SK-N-SH treated with all-trans-retinoic acid at 6 μM for 48 hours (cell line): Measurements from ENCODE around the gene MESP2.

Source experiments
- ARNTL ChIP-seq: fragments of 450-650 bp; formaldehyde crosslinking; IDR thresholded peaks from 2 replicates; pipeline ENCODE4 v1.5.0; 2020; ENCODE audit warnings: low read depth, mild to moderate bottlenecking, moderate library complexity, borderline replicate concordance
- CSDC2 ChIP-seq: fragments of 250-450 bp; sonication (Bioruptor Pico); IDR thresholded peaks from 2 replicates; pipeline ENCODE4 v1.5.0; 2020; ENCODE audit warnings: mild to moderate bottlenecking, moderate library complexity
- GLIS3 ChIP-seq: fragments of 250-450 bp; sonication (Bioruptor Pico); IDR thresholded peaks from 2 replicates; pipeline ENCODE4 v1.5.0; 2020; ENCODE audit warnings: mild to moderate bottlenecking, moderate library complexity
- ISL1 ChIP-seq: fragments of 250-450 bp; sonication (Bioruptor Pico); IDR thresholded peaks from 2 replicates; pipeline ENCODE4 v2.1.2; 2022; ENCODE audit warnings: mild to moderate bottlenecking, moderate library complexity
- OSR1 ChIP-seq: fragments of 250-450 bp; sonication (Bioruptor Pico); IDR thresholded peaks from 2 replicates; pipeline ENCODE4 v1.8.0; 2022; ENCODE audit warnings: moderate library complexity, mild to moderate bottlenecking, inconsistent platforms
- TCF4 ChIP-seq: fragments of 250-450 bp; sonication (Bioruptor Pico); IDR thresholded peaks from 2 replicates; pipeline ENCODE4 v1.8.0; 2021; ENCODE audit warnings: mild to moderate bottlenecking, moderate library complexity, borderline replicate concordance
- TOX ChIP-seq: fragments of 250-450 bp; sonication (Bioruptor Pico); IDR thresholded peaks from 2 replicates; pipeline ENCODE4 v1.8.0; 2021; ENCODE audit warnings: mild to moderate bottlenecking, moderate library complexity, borderline replicate concordance
- ZC3H10 ChIP-seq: fragments of 250-450 bp; sonication (Bioruptor Pico); IDR thresholded peaks from 2 replicates; pipeline ENCODE4 v1.5.1; 2021; ENCODE audit warnings: mild to moderate bottlenecking, moderate library complexity
- ZFP3 ChIP-seq: fragments of 250-450 bp; sonication (Bioruptor Pico); IDR thresholded peaks from 2 replicates; pipeline ENCODE4 v1.5.0; 2020; ENCODE audit warnings: mild to moderate bottlenecking, moderate library complexity
- ZFP30 ChIP-seq: fragments of 450-650 bp; formaldehyde crosslinking; IDR thresholded peaks from 2 replicates; pipeline ENCODE4 v1.5.0; 2022; ENCODE audit warnings: mild to moderate bottlenecking, moderate library complexity
- ZNF70 ChIP-seq: fragments of 450-650 bp; formaldehyde crosslinking; IDR thresholded peaks from 2 replicates; pipeline ENCODE4 v1.5.0; 2020; ENCODE audit warnings: mild to moderate bottlenecking, moderate library complexity
- TF ChIP-seq, protein P1 (sequence below): fragments of 250-450 bp; sonication (Bioruptor Pico); IDR thresholded peaks from 2 replicates; pipeline ENCODE4 v1.5.1; 2020; ENCODE audit warnings: low read depth, mild to moderate bottlenecking, moderate library complexity
- TF ChIP-seq, protein P2 (sequence below): fragments of 250-450 bp; sonication (Bioruptor Pico); IDR thresholded peaks from 2 replicates; pipeline ENCODE4 v1.5.1; 2021; ENCODE audit warnings: mild to moderate bottlenecking, moderate library complexity

DNA sequence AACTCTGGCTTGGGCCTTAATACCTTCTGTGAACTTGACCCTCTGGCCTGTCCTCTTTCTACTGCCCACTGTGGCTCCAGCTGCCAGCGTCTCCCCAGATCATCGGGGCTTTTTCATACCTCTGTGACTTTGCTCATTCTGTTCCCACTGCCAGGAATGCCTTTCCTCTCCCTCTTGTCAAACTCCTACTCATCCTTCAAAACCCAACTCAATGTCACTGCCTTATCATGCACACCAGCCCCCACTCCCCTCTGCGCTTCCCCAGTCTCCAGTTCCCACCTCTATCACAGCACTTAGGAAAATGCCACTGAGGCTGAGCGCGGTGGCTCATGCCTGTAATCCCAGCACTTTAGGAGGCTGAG, 33.6 kb downstream of the MESP2 start:
- TF ChIP-seq ZNF70 (CRISPR knock-in tag) (no peak), ARNTL (no peak), ZFP30 (no peak), OSR1 (no peak), ZFP3 (CRISPR knock-in tag) (peak; percentile 95), TOX (CRISPR knock-in tag) (no peak), ZC3H10 (CRISPR knock-in tag) (no peak), TCF4 (CRISPR knock-in tag) (no peak), ISL1 (no peak), CSDC2 (CRISPR knock-in tag) (no peak), GLIS3 (CRISPR knock-in tag) (no peak)
- TF ChIP-seq, protein P1, sequence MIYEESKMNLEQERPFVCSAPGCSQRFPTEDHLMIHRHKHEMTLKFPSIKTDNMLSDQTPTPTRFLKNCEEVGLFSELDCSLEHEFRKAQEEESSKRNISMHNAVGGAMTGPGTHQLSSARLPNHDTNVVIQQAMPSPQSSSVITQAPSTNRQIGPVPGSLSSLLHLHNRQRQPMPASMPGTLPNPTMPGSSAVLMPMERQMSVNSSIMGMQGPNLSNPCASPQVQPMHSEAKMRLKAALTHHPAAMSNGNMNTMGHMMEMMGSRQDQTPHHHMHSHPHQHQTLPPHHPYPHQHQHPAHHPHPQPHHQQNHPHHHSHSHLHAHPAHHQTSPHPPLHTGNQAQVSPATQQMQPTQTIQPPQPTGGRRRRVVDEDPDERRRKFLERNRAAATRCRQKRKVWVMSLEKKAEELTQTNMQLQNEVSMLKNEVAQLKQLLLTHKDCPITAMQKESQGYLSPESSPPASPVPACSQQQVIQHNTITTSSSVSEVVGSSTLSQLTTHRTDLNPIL (CRISPR knock-in tag): no peak
- TF ChIP-seq, protein P2, sequence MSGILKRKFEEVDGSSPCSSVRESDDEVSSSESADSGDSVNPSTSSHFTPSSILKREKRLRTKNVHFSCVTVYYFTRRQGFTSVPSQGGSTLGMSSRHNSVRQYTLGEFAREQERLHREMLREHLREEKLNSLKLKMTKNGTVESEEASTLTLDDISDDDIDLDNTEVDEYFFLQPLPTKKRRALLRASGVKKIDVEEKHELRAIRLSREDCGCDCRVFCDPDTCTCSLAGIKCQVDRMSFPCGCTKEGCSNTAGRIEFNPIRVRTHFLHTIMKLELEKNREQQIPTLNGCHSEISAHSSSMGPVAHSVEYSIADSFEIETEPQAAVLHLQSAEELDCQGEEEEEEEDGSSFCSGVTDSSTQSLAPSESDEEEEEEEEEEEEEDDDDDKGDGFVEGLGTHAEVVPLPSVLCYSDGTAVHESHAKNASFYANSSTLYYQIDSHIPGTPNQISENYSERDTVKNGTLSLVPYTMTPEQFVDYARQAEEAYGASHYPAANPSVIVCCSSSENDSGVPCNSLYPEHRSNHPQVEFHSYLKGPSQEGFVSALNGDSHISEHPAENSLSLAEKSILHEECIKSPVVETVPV (CRISPR knock-in tag): no peak
